Liver (tissue), 9 donors: ENCODE data around the gene SMC1A. TPM values are rescaled to one million over a fixed set of nuclear protein-coding genes. Genes with fewer than 3 reads are reported as not detected.

ENCODE experiments used
- DNase-seq: peaks from one replicate; pipeline ENCODE4 v3.0.0-alpha.2; 2017; ENCODE audit warnings: low spot score
- H3K27ac ChIP-seq, 2 donors: one replicate each; pipeline ENCODE4 v1.7.0; 2013; ENCODE audit warnings: inconsistent platforms in 2 of 2, low read length in 2 of 2, control low read depth in 1 of 2, low read depth in 1 of 2, mild to moderate bottlenecking in 1 of 2
- H3K27me3 ChIP-seq, 4 donors: one replicate each; pipeline versions ENCODE4 v1.6.1 to v1.7.0; 2013; ENCODE audit warnings: low read length in 3 of 4, inconsistent platforms in 1 of 4, mild to moderate bottlenecking in 1 of 4, moderate library complexity in 1 of 4; ENCODE audit not compliant: control insufficient read depth in 4 of 4, insufficient read depth in 4 of 4
- H3K36me3 ChIP-seq, 4 donors: one replicate each; pipeline versions ENCODE4 v1.6.1 to v1.7.0; 2013; ENCODE audit warnings: low read length in 3 of 4, mild to moderate bottlenecking in 3 of 4, low read depth in 1 of 4, moderate library complexity in 1 of 4; ENCODE audit not compliant: control insufficient read depth in 4 of 4, insufficient read depth in 3 of 4
- H3K4me1 ChIP-seq, 4 donors: one replicate each; pipeline versions ENCODE4 v1.6.1 to v1.7.0; 2013; ENCODE audit warnings: low read length in 3 of 4, mild to moderate bottlenecking in 3 of 4, moderate library complexity in 1 of 4; ENCODE audit not compliant: control insufficient read depth in 4 of 4, insufficient read depth in 4 of 4
- H3K4me3 ChIP-seq, 3 donors: one replicate each; pipeline versions ENCODE4 v1.6.1 to v1.7.0; 2013; ENCODE audit warnings: low read length in 3 of 3, control low read depth in 1 of 3, low read depth in 1 of 3, mild to moderate bottlenecking in 1 of 3
- H3K9ac ChIP-seq, 2 donors: one replicate each; pipeline ENCODE4 v1.7.0; 2013; ENCODE audit warnings: low read length in 2 of 2, mild to moderate bottlenecking in 2 of 2, moderate library complexity in 2 of 2, control low read depth in 1 of 2, low read depth in 1 of 2
- H3K9me3 ChIP-seq, 4 donors: one replicate each; pipeline versions ENCODE4 v1.6.1 to v1.7.0; 2013; ENCODE audit warnings: low read length in 3 of 4; ENCODE audit not compliant: control insufficient read depth in 4 of 4
- EGR1 ChIP-seq, 2 donors: IDR thresholded peaks; 2 replicates each; pipeline ENCODE4 v1.6.1; 2016 to 2018; ENCODE audit warnings: antibody characterized with exemption in 2 of 2, low read depth in 2 of 2
- FOXA1 ChIP-seq: IDR thresholded peaks from 2 replicates; pipeline ENCODE4 v1.6.1; 2016; ENCODE audit warnings: antibody characterized with exemption
- FOXA2 ChIP-seq: IDR thresholded peaks from 2 replicates; pipeline ENCODE4 v1.6.1; 2016; ENCODE audit warnings: antibody characterized with exemption
- GABPA ChIP-seq, 2 donors: IDR thresholded peaks in 1 of 2; conservative IDR thresholded peaks in 1 of 2; 2 replicates each; pipeline ENCODE4 v1.6.1; 2016; ENCODE audit warnings: antibody characterized with exemption in 2 of 2, mild to moderate bottlenecking in 1 of 2, moderate library complexity in 1 of 2
- JUND ChIP-seq, 2 donors: IDR thresholded peaks; 2 replicates each; pipeline ENCODE4 v1.6.1; 2016; ENCODE audit warnings: antibody characterized with exemption in 2 of 2
- NR2F2 ChIP-seq: IDR thresholded peaks from 2 replicates; pipeline ENCODE4 v1.6.1; 2016; ENCODE audit warnings: antibody characterized with exemption
- RAD21 ChIP-seq, 2 donors: IDR thresholded peaks; 2 replicates each; pipeline ENCODE4 v1.6.1; 2016; ENCODE audit warnings: antibody characterized with exemption in 2 of 2, mild to moderate bottlenecking in 2 of 2
- RXRA ChIP-seq, 2 donors: IDR thresholded peaks; 2 replicates each; pipeline ENCODE4 v1.6.1; 2017 to 2018; ENCODE audit warnings: antibody characterized with exemption in 2 of 2, mild to moderate bottlenecking in 1 of 2
- SP1 ChIP-seq: IDR thresholded peaks from 2 replicates; pipeline ENCODE4 v1.6.1; 2018; ENCODE audit warnings: antibody characterized with exemption, mild to moderate bottlenecking
- TAF1 ChIP-seq: conservative IDR thresholded peaks from 2 replicates; pipeline ENCODE4 v1.6.1; 2016; ENCODE audit warnings: antibody characterized with exemption, mild to moderate bottlenecking
- YY1 ChIP-seq: IDR thresholded peaks from 2 replicates; pipeline ENCODE4 v1.6.1; 2016; ENCODE audit warnings: antibody characterized with exemption, mild to moderate bottlenecking
- WGBS: extraction: QIAGEN DNeasy Blood & Tissue Kit; methylation state at CpG from one replicate; pipeline ENCODE4 v1.1.7; 2013; 5-methylcytosine and 5-hydroxymethylcytosine counted together
- polyA plus RNA-seq, 2 donors: library from polyadenylated mRNA; stranded (reverse) in 1 of 2; unstranded in 1 of 2; fragments of 200-250 nt in 1 of 2; fragments of >200 nt in 1 of 2; fragmentation: Nextera tagmentation in 1 of 2; extraction: Ambion mirVana in 1 of 2; gene quantifications; one replicate each; pipeline versions ENCODE4 v1.2.1 to v1.2.3, GENCODE V29; 2013 to 2015
- total RNA-seq, 2 donors: library from RNA; depleted of rRNA; stranded (reverse); fragments of >200 nt; gene quantifications; one replicate each; pipeline ENCODE4 v1.2.3, GENCODE V29; 2014
- TF ChIP-seq, protein P1 (sequence below): IDR thresholded peaks from 2 replicates; pipeline ENCODE4 v1.6.1; 2016; ENCODE audit warnings: antibody characterized with exemption
- TF ChIP-seq, protein P2 (sequence below): IDR thresholded peaks from 2 replicates; pipeline ENCODE4 v1.6.1; 2016; ENCODE audit warnings: antibody characterized with exemption
- TF ChIP-seq, protein P3 (sequence below): fragments of 150-350 bp; IDR thresholded peaks from 2 replicates; pipeline ENCODE4 v1.5.1; 2017; ENCODE audit warnings: improper control_type of control experiment, low read depth, low read length; ENCODE audit not compliant: missing input control
- TF ChIP-seq, protein P4 (sequence below): IDR thresholded peaks from 2 replicates; pipeline ENCODE4 v1.6.1; 2016; ENCODE audit warnings: antibody characterized with exemption, mild to moderate bottlenecking
- donor health status: healthy.
- donor health status: healthy.
- donor health status: healthy.
- donor health status: healthy.
- donor health status: healthy.

Gene SMC1A
- total RNA-seq (10 to 100 TPM; 20.8 to 25.6 TPM), polyA plus RNA-seq (10 to 100 TPM; 11.0 to 15.5 TPM)

DNA sequence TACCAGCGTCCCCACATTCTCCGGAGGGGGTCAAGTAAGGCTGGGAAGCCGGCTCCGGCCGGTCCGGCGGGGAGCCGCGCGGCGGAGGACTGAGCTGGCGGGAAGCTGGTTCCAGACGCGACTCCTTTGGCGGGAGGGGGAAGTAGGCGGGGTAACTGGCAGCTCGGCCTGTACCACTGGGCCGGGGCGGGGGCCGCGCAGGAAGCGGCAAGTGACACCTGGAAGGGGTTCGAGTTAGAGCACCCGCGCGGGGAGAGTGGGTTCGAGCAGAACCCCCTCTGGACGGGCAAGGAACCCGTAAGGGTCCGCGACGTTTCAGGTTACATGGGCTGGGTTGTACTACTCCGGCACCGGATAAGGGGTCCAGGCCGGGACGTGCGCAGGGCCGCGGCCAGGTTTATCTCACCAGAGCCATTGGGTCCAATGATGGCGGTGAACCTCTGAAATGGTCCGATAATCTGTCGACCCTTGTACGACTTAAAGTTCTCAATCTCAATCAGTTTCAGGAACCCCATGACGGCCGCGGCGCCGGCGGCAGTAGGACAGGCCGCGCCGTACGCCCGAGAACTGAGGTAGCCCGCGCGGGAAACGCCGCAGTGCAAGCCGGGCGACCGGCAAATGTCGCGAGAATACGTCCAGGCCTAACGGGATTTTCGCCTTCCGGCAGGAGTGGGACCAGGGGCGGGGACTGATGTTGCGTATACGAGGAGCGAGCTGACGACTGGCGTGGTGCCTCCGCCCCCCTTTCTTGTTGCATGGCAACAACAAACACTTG, at the start of gene SMC1A:
TSS of gene SMC1A (minus strand) at position 569 of the 775 bp plus-strand sequence. CDS start at position 515, 54 bp downstream.
- Histone ChIP-seq H3K27me3 (no peaks in the 10 kb centered on the region), H3K9ac (peak within 1 kb of the TSS; percentile 49 to 87), H3K36me3 (no peaks in the 10 kb centered on the region), H3K9me3 (no peaks in the 10 kb centered on the region), H3K4me1 (peaks cover 5 to 26% (median 19%) of the 10 kb centered on the region in 4 donors), H3K4me3 (peak within 1 kb of the TSS; percentile 85 to 91 (median 90)), H3K27ac (peak within 1 kb of the TSS; percentile 85 to 93)
- DNase-seq: peak; percentile 92
- TF ChIP-seq NR2F2 (no peak), EGR1 (IDR thresholded peaks at IDR 0.05; ENCODE audit: low read depth in 2 of 2) (no peak), JUND (IDR thresholded peaks at IDR 0.05) (no peak), FOXA2 (no peak), RXRA (IDR thresholded peaks at IDR 0.05) (no peak), GABPA (IDR thresholded peaks at IDR 0.05 in 1 of 2, conservative IDR thresholded peaks at IDR 0.05 in 1 of 2) (peak in 1 of 2 donors; percentile 67), YY1 (peak; percentile 62), TAF1 (peak; percentile 33), FOXA1 (no peak), SP1 (peak; percentile 36), RAD21 (IDR thresholded peaks at IDR 0.05) (no peak)
- TF ChIP-seq, protein P1, sequence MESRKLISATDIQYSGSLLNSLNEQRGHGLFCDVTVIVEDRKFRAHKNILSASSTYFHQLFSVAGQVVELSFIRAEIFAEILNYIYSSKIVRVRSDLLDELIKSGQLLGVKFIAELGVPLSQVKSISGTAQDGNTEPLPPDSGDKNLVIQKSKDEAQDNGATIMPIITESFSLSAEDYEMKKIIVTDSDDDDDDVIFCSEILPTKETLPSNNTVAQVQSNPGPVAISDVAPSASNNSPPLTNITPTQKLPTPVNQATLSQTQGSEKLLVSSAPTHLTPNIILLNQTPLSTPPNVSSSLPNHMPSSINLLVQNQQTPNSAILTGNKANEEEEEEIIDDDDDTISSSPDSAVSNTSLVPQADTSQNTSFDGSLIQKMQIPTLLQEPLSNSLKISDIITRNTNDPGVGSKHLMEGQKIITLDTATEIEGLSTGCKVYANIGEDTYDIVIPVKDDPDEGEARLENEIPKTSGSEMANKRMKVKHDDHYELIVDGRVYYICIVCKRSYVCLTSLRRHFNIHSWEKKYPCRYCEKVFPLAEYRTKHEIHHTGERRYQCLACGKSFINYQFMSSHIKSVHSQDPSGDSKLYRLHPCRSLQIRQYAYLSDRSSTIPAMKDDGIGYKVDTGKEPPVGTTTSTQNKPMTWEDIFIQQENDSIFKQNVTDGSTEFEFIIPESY: peak; percentile 99
- TF ChIP-seq, protein P2, sequence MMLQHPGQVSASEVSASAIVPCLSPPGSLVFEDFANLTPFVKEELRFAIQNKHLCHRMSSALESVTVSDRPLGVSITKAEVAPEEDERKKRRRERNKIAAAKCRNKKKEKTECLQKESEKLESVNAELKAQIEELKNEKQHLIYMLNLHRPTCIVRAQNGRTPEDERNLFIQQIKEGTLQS: no peak
- TF ChIP-seq, protein P3, sequence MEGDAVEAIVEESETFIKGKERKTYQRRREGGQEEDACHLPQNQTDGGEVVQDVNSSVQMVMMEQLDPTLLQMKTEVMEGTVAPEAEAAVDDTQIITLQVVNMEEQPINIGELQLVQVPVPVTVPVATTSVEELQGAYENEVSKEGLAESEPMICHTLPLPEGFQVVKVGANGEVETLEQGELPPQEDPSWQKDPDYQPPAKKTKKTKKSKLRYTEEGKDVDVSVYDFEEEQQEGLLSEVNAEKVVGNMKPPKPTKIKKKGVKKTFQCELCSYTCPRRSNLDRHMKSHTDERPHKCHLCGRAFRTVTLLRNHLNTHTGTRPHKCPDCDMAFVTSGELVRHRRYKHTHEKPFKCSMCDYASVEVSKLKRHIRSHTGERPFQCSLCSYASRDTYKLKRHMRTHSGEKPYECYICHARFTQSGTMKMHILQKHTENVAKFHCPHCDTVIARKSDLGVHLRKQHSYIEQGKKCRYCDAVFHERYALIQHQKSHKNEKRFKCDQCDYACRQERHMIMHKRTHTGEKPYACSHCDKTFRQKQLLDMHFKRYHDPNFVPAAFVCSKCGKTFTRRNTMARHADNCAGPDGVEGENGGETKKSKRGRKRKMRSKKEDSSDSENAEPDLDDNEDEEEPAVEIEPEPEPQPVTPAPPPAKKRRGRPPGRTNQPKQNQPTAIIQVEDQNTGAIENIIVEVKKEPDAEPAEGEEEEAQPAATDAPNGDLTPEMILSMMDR: peak; percentile 5
- TF ChIP-seq, protein P4, sequence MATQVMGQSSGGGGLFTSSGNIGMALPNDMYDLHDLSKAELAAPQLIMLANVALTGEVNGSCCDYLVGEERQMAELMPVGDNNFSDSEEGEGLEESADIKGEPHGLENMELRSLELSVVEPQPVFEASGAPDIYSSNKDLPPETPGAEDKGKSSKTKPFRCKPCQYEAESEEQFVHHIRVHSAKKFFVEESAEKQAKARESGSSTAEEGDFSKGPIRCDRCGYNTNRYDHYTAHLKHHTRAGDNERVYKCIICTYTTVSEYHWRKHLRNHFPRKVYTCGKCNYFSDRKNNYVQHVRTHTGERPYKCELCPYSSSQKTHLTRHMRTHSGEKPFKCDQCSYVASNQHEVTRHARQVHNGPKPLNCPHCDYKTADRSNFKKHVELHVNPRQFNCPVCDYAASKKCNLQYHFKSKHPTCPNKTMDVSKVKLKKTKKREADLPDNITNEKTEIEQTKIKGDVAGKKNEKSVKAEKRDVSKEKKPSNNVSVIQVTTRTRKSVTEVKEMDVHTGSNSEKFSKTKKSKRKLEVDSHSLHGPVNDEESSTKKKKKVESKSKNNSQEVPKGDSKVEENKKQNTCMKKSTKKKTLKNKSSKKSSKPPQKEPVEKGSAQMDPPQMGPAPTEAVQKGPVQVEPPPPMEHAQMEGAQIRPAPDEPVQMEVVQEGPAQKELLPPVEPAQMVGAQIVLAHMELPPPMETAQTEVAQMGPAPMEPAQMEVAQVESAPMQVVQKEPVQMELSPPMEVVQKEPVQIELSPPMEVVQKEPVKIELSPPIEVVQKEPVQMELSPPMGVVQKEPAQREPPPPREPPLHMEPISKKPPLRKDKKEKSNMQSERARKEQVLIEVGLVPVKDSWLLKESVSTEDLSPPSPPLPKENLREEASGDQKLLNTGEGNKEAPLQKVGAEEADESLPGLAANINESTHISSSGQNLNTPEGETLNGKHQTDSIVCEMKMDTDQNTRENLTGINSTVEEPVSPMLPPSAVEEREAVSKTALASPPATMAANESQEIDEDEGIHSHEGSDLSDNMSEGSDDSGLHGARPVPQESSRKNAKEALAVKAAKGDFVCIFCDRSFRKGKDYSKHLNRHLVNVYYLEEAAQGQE: peak; percentile 13
- under 1% methylated on average over 75 of the region's 75 CpGs for WGBS
